OCI-LY7 (cell line): ENCODE measurements around the gene ATP11A. TPM values are rescaled to one million over a fixed set of nuclear protein-coding genes. Genes with fewer than 3 reads are reported as not detected.
A peak's percentile ranks its signal among the peaks of the same experiment; 100 is the strongest.

Experiments used
- BruUV-seq: library from RNA; stranded (reverse); fragments of 400-500 nt; replicated peaks from 2 replicates; lab custom pipeline; 2021; lab: Mats Ljungman, UMichigan
- CTCF ChIA-PET: fragments of 300-600 bp; sonication (Branson Sonifier 250); formaldehyde crosslinking; loops from one replicate; lab custom pipeline; 2022; ENCODE audit warnings: antibody characterized with exemption; ENCODE audit not compliant: unreplicated experiment; lab: Charles Lee
- POLR2A ChIA-PET: fragments of 300-600 bp; sonication (Branson Sonifier 250); formaldehyde crosslinking; loops from one replicate; lab custom pipeline; 2022; ENCODE audit warnings: antibody characterized with exemption; lab: Charles Lee
- DNase-seq: peaks from one replicate; pipeline ENCODE4 v3.0.0-alpha.2; 2015; ENCODE audit warnings: low spot score
- H2AFZ ChIP-seq: fragments of 200-600 bp; sonication (generic), shearing (Covaris generic); 2 replicates; pipeline ENCODE4 v1.6.1; 2014; ENCODE audit warnings: mild to moderate bottlenecking, antibody characterized with exemption, low read length, moderate library complexity
- H3K27ac ChIP-seq: fragments of 200-600 bp; sonication (generic); 2 replicates; pipeline ENCODE4 v1.5.1; 2014; ENCODE audit warnings: mixed run types, low read depth, mild to moderate bottlenecking, moderate library complexity, low read length, inconsistent platforms; ENCODE audit not compliant: poor library complexity, severe bottlenecking
- H3K36me3 ChIP-seq: fragments of 200-600 bp; sonication (generic); 2 replicates; pipeline ENCODE4 v1.6.1; 2014; ENCODE audit warnings: mild to moderate bottlenecking, antibody characterized with exemption, low read length, moderate library complexity, mixed read lengths; ENCODE audit not compliant: insufficient read depth
- H3K4me1 ChIP-seq: fragments of 200-600 bp; sonication (generic); 2 replicates; pipeline ENCODE4 v1.5.1; 2014; ENCODE audit warnings: mild to moderate bottlenecking, low read length; ENCODE audit not compliant: insufficient read depth, poor library complexity, severe bottlenecking
- H3K4me2 ChIP-seq: fragments of 200-600 bp; sonication (generic); 2 replicates; pipeline ENCODE4 v1.6.1; 2014; ENCODE audit warnings: mild to moderate bottlenecking, low read length
- H3K4me3 ChIP-seq: fragments of 200-600 bp; sonication (generic); 2 replicates; pipeline ENCODE4 v1.5.1; 2014; ENCODE audit warnings: mild to moderate bottlenecking, low read depth, low read length; ENCODE audit not compliant: poor library complexity, severe bottlenecking
- H3K79me2 ChIP-seq: fragments of 200-600 bp; sonication (generic); 2 replicates; pipeline ENCODE4 v1.6.1; 2016; ENCODE audit warnings: low read depth, mild to moderate bottlenecking, low read length, moderate library complexity, mixed read lengths; ENCODE audit not compliant: insufficient read depth
- H3K9me2 ChIP-seq: fragments of 200-600 bp; sonication (generic); 2 replicates; pipeline ENCODE4 v1.6.1; 2016; ENCODE audit warnings: mild to moderate bottlenecking, low read length, mixed read lengths; ENCODE audit not compliant: insufficient read depth
- H3K9me3 ChIP-seq: fragments of 200-600 bp; sonication (generic); 2 replicates; pipeline ENCODE4 v1.6.1; 2014; ENCODE audit warnings: mild to moderate bottlenecking, mixed run types, low read length, mixed read lengths
- H4K20me1 ChIP-seq: fragments of 200-600 bp; sonication (generic); 2 replicates; pipeline ENCODE4 v1.6.1; 2014; ENCODE audit warnings: mild to moderate bottlenecking, antibody characterized with exemption, low read length, moderate library complexity, mixed read lengths; ENCODE audit not compliant: insufficient read depth
- CTCF ChIP-seq: fragments of 200-600 bp; sonication (generic); conservative IDR thresholded peaks from 2 replicates; pipeline ENCODE4 v1.5.1; 2014; ENCODE audit warnings: mild to moderate bottlenecking, antibody characterized with exemption, low read length, moderate library complexity, mixed read lengths
- EZH2phosphoT487 ChIP-seq: fragments of 200-600 bp; sonication (generic); IDR thresholded peaks from 2 replicates; pipeline ENCODE4 v1.6.1; 2018; ENCODE audit warnings: low read depth, borderline replicate concordance, mild to moderate bottlenecking, mixed run types, antibody characterized with exemption, low read length, moderate library complexity, mixed read lengths
- intact Hi-C: fragments of 100-400 bp; cut with micrococcal nuclease; formaldehyde crosslinking; loops from one replicate; pipeline ENCODE4 v1.10.0; 2022; ENCODE audit not compliant: unreplicated experiment
- total RNA-seq, 2 experiments: library from RNA; depleted of rRNA in 1 of 2; stranded (reverse); fragments of >200 nt in 1 of 2; shearing (Covaris generic) in 1 of 2; gene quantifications; 2 replicates each; pipeline ENCODE4 v1.2.3, GENCODE V29; 2014 to 2022

ATP11A gene
- total RNA-seq, 2 experiments from 2014 or later, result 8.8 to 23.1 TPM

GRCh38 chr13:112893207-112893569 is 203.3 kb downstream of the ATP11A start:
- Histone ChIP-seq H3K36me3 (no peaks in the 10 kb centered on the region), H3K4me3 (no peak overlapping the region), H3K9me3 (no peaks in the 10 kb centered on the region), H4K20me1 (no peaks in the 10 kb centered on the region), H2AFZ (no peak overlapping the region), H3K4me2 (no peak overlapping the region), H3K79me2 (no peaks in the 10 kb centered on the region), H3K9me2 (no peaks in the 10 kb centered on the region), H3K27ac (no peak overlapping the region), H3K4me1 (peaks cover 6% of the 10 kb centered on the region)
- no TSS peak for BruUV-seq
- intact Hi-C loops, result no loop called here
- ChIA-PET POLR2A (no interaction called here), CTCF (no interaction called here)
- TF ChIP-seq EZH2phosphoT487 (no peak), CTCF (no peak)
- no peak for DNase-seq

- H3K27ac ChIP-seq, result no peak overlapping the region
- H3K36me3 ChIP-seq, result no peaks in the 10 kb centered on the region
- no peaks in the 10 kb centered on the region for H3K9me2 ChIP-seq
- BruUV-seq, result no TSS peak
- CTCF ChIA-PET, result interaction anchor here (0.6 kb wide), 1 partner anchor 19 kb away, joined by 3 read pairs; no protein-coding TSS in a partner anchor
- DNase-seq, result no peak
- TF ChIP-seq EZH2phosphoT487 (no peak), CTCF (no peak)
- H3K9me3 ChIP-seq, result no peaks in the 10 kb centered on the region
- no peaks in the 10 kb centered on the region for H4K20me1 ChIP-seq
- no peak overlapping the region for H3K4me3 ChIP-seq
- no peaks in the 10 kb centered on the region for H3K79me2 ChIP-seq
- intact Hi-C loops, result no loop called here
- peak overlapping the region; percentile 32; the same call in 1 of the 2 replicates for H3K4me2 ChIP-seq
- no peak overlapping the region for H2AFZ ChIP-seq
- peaks cover 6% of the 10 kb centered on the region for H3K4me1 ChIP-seq
- POLR2A ChIA-PET, result no interaction called here
Observed at GRCh38 chr13:112893570-112894422, 204.0 kb downstream of the ATP11A start.

GRCh38 chr13:112894423-112894672 is 204.5 kb downstream of the ATP11A start:
- CTCF ChIA-PET, result no interaction called here
- intact Hi-C loops, result no loop called here
- H3K4me1 ChIP-seq, result peaks cover 6% of the 10 kb centered on the region
- no peaks in the 10 kb centered on the region for H3K9me3 ChIP-seq
- no peaks in the 10 kb centered on the region for H3K79me2 ChIP-seq
- no peaks in the 10 kb centered on the region for H3K9me2 ChIP-seq
- H3K4me3 ChIP-seq, result no peak overlapping the region
- H3K27ac ChIP-seq, result no peak overlapping the region
- no peak for TF ChIP-seq CTCF
- no peak for TF ChIP-seq EZH2phosphoT487
- POLR2A ChIA-PET, result no interaction called here
- H4K20me1 ChIP-seq, result no peaks in the 10 kb centered on the region
- no TSS peak for BruUV-seq
- H3K4me2 ChIP-seq, result peak overlapping the region; percentile 32; the same call in 1 of the 2 replicates
- DNase-seq, result no peak
- H3K36me3 ChIP-seq, result no peaks in the 10 kb centered on the region
- no peak overlapping the region for H2AFZ ChIP-seq
